ENCODE results near the gene GGCX. TPM values are rescaled to one million over a fixed set of nuclear protein-coding genes. Genes with fewer than 3 reads are reported as not detected.
"Not testable (repeated sequence)": the region's sequence is repeated elsewhere in the genome, so short reads cannot be mapped to it uniquely, and the experiment has no call there.

GGCX gene
- total RNA-seq, 1 donor from 2014 or later, result 28.1 TPM

GRCh38 chr2:85595301-85596025 lies 34.2 kb upstream of the GGCX start, which contains the start of gene RNF181:
Gene RNF181, plus strand, starts transcription at chr2:85595745. Its CDS starts 19 bp downstream, at chr2:85595764.
- ATAC-seq (peak; percentile 95), DNase-seq (peak; percentile 94)
- intact Hi-C loops (cut with micrococcal nuclease), result no loop called here

GRCh38 chr2:85594715-85595300 lies 33.5 kb upstream of the GGCX start:
- no peak for ATAC-seq
- intact Hi-C loops (cut with micrococcal nuclease), result no loop called here
- DNase-seq, result no peak

- no peak for DNase-seq
- intact Hi-C loops (cut with micrococcal nuclease), result no loop called here
- ATAC-seq, result no peak
These were observed 31.7 kb upstream of the GGCX start for GRCh38 chr2:85593023-85593422.

GRCh38 chr2:85592299-85592698 lies 31.0 kb upstream of the GGCX start:
- intact Hi-C loops (cut with micrococcal nuclease); ATAC-seq; DNase-seq: not testable (repeated sequence)

GRCh38 chr2:85591563-85591962 lies 30.3 kb upstream of the GGCX start:
- no peak for ATAC-seq
- no peak for DNase-seq
- intact Hi-C loops (cut with micrococcal nuclease), result no loop called here

GRCh38 chr2:85590950-85591349 lies 29.7 kb upstream of the GGCX start:
- intact Hi-C loops (cut with micrococcal nuclease), result no loop called here
- DNase-seq (no peak), ATAC-seq (no peak)

GRCh38 chr2:85589982-85590791 lies 28.9 kb upstream of the GGCX start:
- peak; percentile 50 for DNase-seq
- intact Hi-C loops (cut with micrococcal nuclease), result no loop called here
- ATAC-seq, result peak; percentile 38

- DNase-seq (peak; percentile 66), ATAC-seq (peak; percentile 35)
- intact Hi-C loops (cut with micrococcal nuclease), result no loop called here
These were observed 27.9 kb upstream of the GGCX start for GRCh38 chr2:85589181-85589580.

GRCh38 chr2:85588645-85589044 lies 27.4 kb upstream of the GGCX start:
- ATAC-seq, result no peak
- intact Hi-C loops (cut with micrococcal nuclease), result no loop called here
- no peak for DNase-seq

GRCh38 chr2:85588236-85588635 lies 26.9 kb upstream of the GGCX start:
- no peak for DNase-seq
- ATAC-seq, result no peak
- intact Hi-C loops (cut with micrococcal nuclease), result no loop called here

GRCh38 chr2:85585781-85586105 lies 24.4 kb upstream of the GGCX start:
- ATAC-seq (no peak), DNase-seq (no peak)
- intact Hi-C loops (cut with micrococcal nuclease), result no loop called here

GRCh38 chr2:85584857-85585780 lies 23.8 kb upstream of the GGCX start:
- DNase-seq (no peak), ATAC-seq (peak; percentile 60)
- intact Hi-C loops (cut with micrococcal nuclease), result no loop called here

- DNase-seq (peak; percentile 72), ATAC-seq (peak; percentile 70)
- intact Hi-C loops (cut with micrococcal nuclease), result no loop called here
These were observed 23.1 kb upstream of the GGCX start, which contains the start of gene VAMP5 for GRCh38 chr2:85584354-85584856. Gene VAMP5, plus strand, starts transcription at chr2:85584431. Its CDS starts 60 bp downstream, at chr2:85584491.

- ATAC-seq (no peak), DNase-seq (no peak)
- intact Hi-C loops (cut with micrococcal nuclease), result no loop called here
These were observed 22.5 kb upstream of the GGCX start for GRCh38 chr2:85583667-85584353.

GRCh38 chr2:85582492-85582891 lies 21.2 kb upstream of the GGCX start:
- intact Hi-C loops (cut with micrococcal nuclease), result no loop called here
- ATAC-seq (no peak), DNase-seq (no peak)

- DNase-seq (no peak), ATAC-seq (no peak)
- intact Hi-C loops (cut with micrococcal nuclease), result no loop called here
These were observed 18.9 kb upstream of the GGCX start for GRCh38 chr2:85580206-85580605.

GRCh38 chr2:85579266-85579935 lies 18.1 kb upstream of the GGCX start:
- ATAC-seq (peak; percentile 31), DNase-seq (peak; percentile 44)
- intact Hi-C loops (cut with micrococcal nuclease), result no loop called here
